ENCODE measurements around the gene SH3YL1. TPM values are rescaled to one million over a fixed set of nuclear protein-coding genes. Genes with fewer than 3 reads are reported as not detected.
"Not testable (repeated sequence)": the region's sequence is repeated elsewhere in the genome, so short reads cannot be mapped to it uniquely, and the experiment has no call there.

SH3YL1 gene
- total RNA-seq, 1 donor from 2014 or later = 28.6 TPM

- DNase-seq = no peak
Measured at GRCh38 chr2:176917-177316, 86.9 kb downstream of the SH3YL1 start.

DNA sequence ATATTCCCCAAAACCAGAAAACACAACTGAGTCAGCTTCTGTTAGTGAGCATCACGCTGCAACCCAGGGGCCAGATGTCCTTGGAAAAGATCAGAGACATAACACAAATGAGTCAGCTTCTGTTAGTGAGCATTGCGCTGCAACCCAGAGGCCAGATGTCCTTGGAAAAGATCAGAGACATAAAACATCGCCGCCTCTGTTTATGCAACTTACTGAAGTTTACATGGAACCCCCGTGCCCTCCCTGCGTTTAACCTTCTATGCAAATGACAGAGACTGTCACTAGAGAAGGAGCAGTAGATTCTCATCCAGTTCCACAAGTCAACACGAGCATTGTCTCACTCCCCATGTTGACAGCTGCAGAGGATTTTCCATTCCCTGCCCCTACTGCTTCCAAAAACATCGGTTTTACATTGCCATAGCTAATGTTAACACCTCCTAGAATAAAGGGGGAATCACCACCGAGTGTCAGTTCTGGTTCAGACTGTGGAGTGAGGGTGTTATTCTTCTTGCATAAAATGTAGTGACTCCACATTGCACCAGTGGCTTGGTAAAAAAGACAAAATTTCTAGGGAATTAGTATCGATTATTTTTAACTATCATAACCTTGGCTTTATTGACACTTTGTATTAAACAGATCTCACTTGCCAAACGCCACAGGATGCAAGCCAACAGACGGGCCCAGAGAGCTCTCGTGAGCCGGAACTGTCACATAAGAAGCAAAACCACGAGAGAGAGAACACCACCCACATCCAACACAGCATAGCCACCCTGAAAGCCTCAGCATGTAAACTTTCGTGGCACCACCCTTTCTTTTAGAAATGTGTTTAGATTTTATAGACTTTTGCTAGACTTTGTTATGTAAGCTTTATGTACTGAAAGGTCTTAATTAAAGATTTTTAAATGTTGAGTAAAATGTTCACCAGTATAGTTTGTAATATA, 87.7 kb downstream of the SH3YL1 start:
- DNase-seq = no peak

GRCh38 chr2:175161-175786, 88.6 kb downstream of the SH3YL1 start:
- no peak for DNase-seq

DNA sequence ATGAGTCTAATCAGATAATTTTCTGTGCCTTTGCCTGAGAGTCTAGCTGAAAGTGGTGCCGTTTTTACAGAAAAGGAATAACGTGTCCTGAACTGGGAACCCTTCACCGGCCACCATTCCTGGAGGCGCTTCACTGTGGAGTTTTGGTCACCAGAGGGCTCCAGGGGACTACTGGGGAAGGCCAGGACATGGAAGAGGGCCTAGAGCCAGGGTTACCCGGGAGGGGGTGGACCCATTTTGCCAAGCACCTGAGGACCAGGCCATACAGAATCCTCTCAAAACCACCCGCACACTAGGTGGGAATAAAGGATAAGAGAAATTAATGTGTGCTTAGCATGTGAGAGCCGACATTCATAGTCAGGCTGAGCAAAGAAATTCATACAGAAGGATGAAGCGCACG, 91.7 kb downstream of the SH3YL1 start:
- not testable (repeated sequence) for DNase-seq

- no peak for DNase-seq
Measured at GRCh38 chr2:169741-170140, 94.1 kb downstream of the SH3YL1 start.

Other genes with a start within 250 kb of the SH3YL1 start
- gene FAM110C, start 217.5 kb downstream of the SH3YL1 start, total RNA-seq = 0.28 and 0.51 TPM in 2 replicates
- 68.1 and 96.8 TPM in 2 replicates for gene ACP1, start 915 bp upstream of the SH3YL1 start, total RNA-seq
- 0.28 TPM in 1 of 2 replicates, not detected in the other for gene ALKAL2, start 24.1 kb upstream of the SH3YL1 start, total RNA-seq